Karpas-422 (cell line): ENCODE results near the gene PNPLA7. TPM values are rescaled to one million over a fixed set of nuclear protein-coding genes. Genes with fewer than 3 reads are reported as not detected.

Source experiments
- DNase-seq: peaks from one replicate; pipeline ENCODE4 v3.0.0-alpha.2; 2015
- H2AFZ ChIP-seq: fragments of 200-600 bp; sonication (generic); 2 replicates; pipeline ENCODE4 v1.6.1; 2014; ENCODE audit warnings: antibody characterized with exemption, low read length, mixed read lengths
- H3K27ac ChIP-seq: fragments of 200-600 bp; sonication (generic); 2 replicates; pipeline ENCODE4 v1.5.1; 2014; ENCODE audit warnings: mild to moderate bottlenecking, low read length, moderate library complexity
- H3K27me3 ChIP-seq: fragments of 200-600 bp; sonication (generic); 2 replicates; pipeline ENCODE4 v1.6.1; 2014; ENCODE audit warnings: low read length, mixed read lengths
- H3K36me3 ChIP-seq: fragments of 200-600 bp; sonication (generic); 2 replicates; pipeline ENCODE4 v1.6.1; 2014; ENCODE audit warnings: low read length, mixed read lengths; ENCODE audit not compliant: insufficient read depth
- H3K4me1 ChIP-seq: fragments of 200-600 bp; sonication (generic); 2 replicates; pipeline ENCODE4 v1.6.1; 2014; ENCODE audit warnings: mild to moderate bottlenecking, low read length, mixed read lengths
- H3K4me2 ChIP-seq: fragments of 200-600 bp; sonication (generic); 2 replicates; pipeline ENCODE4 v1.6.1; 2014; ENCODE audit warnings: low read length, low read depth, mild to moderate bottlenecking; ENCODE audit not compliant: poor library complexity, severe bottlenecking
- H3K4me3 ChIP-seq: fragments of 200-600 bp; sonication (generic); 2 replicates; pipeline ENCODE4 v1.5.1; 2014; ENCODE audit warnings: mild to moderate bottlenecking, antibody characterized with exemption, low read length, mixed read lengths
- H3K79me2 ChIP-seq: fragments of 200-600 bp; sonication (generic); 2 replicates; pipeline ENCODE4 v1.6.1; 2014; ENCODE audit warnings: mild to moderate bottlenecking, low read length, mixed read lengths
- H3K9ac ChIP-seq: fragments of 200-600 bp; sonication (generic); 2 replicates; pipeline ENCODE4 v1.6.0; 2014; ENCODE audit warnings: low read length
- H3K9me2 ChIP-seq: fragments of 200-600 bp; sonication (generic), shearing (Covaris generic); replicated peaks from 2 replicates; pipeline ENCODE4 v1.6.0; 2014; ENCODE audit warnings: mild to moderate bottlenecking, low read length, moderate library complexity; ENCODE audit not compliant: insufficient read depth
- H3K9me3 ChIP-seq: fragments of 300-700, 200-600 bp; sonication (generic); 2 replicates; pipeline ENCODE4 v1.6.1; 2014; ENCODE audit warnings: low read length, mixed read lengths
- H4K20me1 ChIP-seq: fragments of 200-600 bp; sonication (generic); 2 replicates; pipeline ENCODE4 v1.6.1; 2014; ENCODE audit warnings: mild to moderate bottlenecking, antibody characterized with exemption, low read length, low read depth; ENCODE audit not compliant: insufficient read depth
- total RNA-seq: library from RNA; depleted of rRNA; stranded (reverse); fragments of >200 nt; shearing (Covaris generic); gene quantifications from 2 replicates; pipeline ENCODE4 v1.2.3, GENCODE V29; 2014; ENCODE audit warnings: low replicate concordance

Gene PNPLA7
- total RNA-seq, 1 experiment from 2014 or later, result 1.8 TPM

- DNase-seq, result no peak
- H3K9ac ChIP-seq, result no peak overlapping the region
Measured at GRCh38 chr9:137480686-137481683, 69.2 kb downstream of the PNPLA7 start.

GRCh38 chr9:137479892-137480685 lies 70.1 kb downstream of the PNPLA7 start:
- H3K4me1 ChIP-seq, result no peaks in the 10 kb centered on the region
- no peak overlapping the region for H3K9ac ChIP-seq
- no peaks in the 10 kb centered on the region for H3K79me2 ChIP-seq
- no peak overlapping the region for H3K4me3 ChIP-seq
- no peak overlapping the region for H2AFZ ChIP-seq
- no peak for DNase-seq
- no peaks in the 10 kb centered on the region for H3K36me3 ChIP-seq
- no peaks in the 10 kb centered on the region for H3K9me2 ChIP-seq
- peaks cover 4% of the 10 kb centered on the region; the same call in 1 of the 2 replicates for H3K9me3 ChIP-seq
- H3K27me3 ChIP-seq, result no peaks in the 10 kb centered on the region
- no peaks in the 10 kb centered on the region for H4K20me1 ChIP-seq
- no peak overlapping the region for H3K27ac ChIP-seq
- no peak overlapping the region for H3K4me2 ChIP-seq

More at GRCh38 chr9:137480686-137481683, 69.2 kb downstream of the PNPLA7 start:
- Histone ChIP-seq H3K9me2 (no peaks in the 10 kb centered on the region), H3K27ac (no peak overlapping the region), H3K79me2 (no peaks in the 10 kb centered on the region), H3K27me3 (no peaks in the 10 kb centered on the region), H3K4me1 (no peaks in the 10 kb centered on the region), H3K4me2 (no peak overlapping the region), H3K4me3 (no peak overlapping the region), H4K20me1 (no peaks in the 10 kb centered on the region), H2AFZ (no peak overlapping the region), H3K9me3 (no peaks in the 10 kb centered on the region), H3K36me3 (no peaks in the 10 kb centered on the region)

GRCh38 chr9:137478962-137479861 lies 71.0 kb downstream of the PNPLA7 start:
- H2AFZ ChIP-seq, result no peak overlapping the region
- H3K79me2 ChIP-seq, result no peaks in the 10 kb centered on the region
- no peak overlapping the region for H3K9ac ChIP-seq
- no peaks in the 10 kb centered on the region for H3K36me3 ChIP-seq
- peaks cover 4% of the 10 kb centered on the region; the same call in 1 of the 2 replicates for H3K9me3 ChIP-seq
- H3K27ac ChIP-seq, result no peak overlapping the region
- H3K4me1 ChIP-seq, result no peaks in the 10 kb centered on the region
- no peaks in the 10 kb centered on the region for H3K27me3 ChIP-seq
- H4K20me1 ChIP-seq, result no peaks in the 10 kb centered on the region
- no peaks in the 10 kb centered on the region for H3K9me2 ChIP-seq
- H3K4me3 ChIP-seq, result no peak overlapping the region
- no peak for DNase-seq
- H3K4me2 ChIP-seq, result no peak overlapping the region

DNA sequence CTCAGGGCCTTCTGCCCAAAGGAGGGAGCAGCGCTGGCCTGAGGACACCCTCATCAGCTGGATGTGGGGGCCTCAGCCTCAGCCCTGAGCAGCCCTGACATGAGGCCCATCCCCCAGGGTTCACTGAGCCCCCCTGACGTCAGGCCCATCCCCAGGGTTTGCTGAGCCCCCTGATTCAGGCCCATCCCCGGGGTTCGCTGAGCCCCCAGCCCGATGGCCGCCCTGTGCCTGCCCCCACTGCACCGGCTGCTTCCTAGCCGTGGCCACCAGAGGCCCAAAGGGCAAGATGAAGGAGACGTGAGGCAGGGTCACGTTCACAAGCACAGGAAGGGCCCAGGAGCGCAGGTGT lies 71.6 kb downstream of the PNPLA7 start:
- no peak overlapping the region for H3K27ac ChIP-seq

DNA sequence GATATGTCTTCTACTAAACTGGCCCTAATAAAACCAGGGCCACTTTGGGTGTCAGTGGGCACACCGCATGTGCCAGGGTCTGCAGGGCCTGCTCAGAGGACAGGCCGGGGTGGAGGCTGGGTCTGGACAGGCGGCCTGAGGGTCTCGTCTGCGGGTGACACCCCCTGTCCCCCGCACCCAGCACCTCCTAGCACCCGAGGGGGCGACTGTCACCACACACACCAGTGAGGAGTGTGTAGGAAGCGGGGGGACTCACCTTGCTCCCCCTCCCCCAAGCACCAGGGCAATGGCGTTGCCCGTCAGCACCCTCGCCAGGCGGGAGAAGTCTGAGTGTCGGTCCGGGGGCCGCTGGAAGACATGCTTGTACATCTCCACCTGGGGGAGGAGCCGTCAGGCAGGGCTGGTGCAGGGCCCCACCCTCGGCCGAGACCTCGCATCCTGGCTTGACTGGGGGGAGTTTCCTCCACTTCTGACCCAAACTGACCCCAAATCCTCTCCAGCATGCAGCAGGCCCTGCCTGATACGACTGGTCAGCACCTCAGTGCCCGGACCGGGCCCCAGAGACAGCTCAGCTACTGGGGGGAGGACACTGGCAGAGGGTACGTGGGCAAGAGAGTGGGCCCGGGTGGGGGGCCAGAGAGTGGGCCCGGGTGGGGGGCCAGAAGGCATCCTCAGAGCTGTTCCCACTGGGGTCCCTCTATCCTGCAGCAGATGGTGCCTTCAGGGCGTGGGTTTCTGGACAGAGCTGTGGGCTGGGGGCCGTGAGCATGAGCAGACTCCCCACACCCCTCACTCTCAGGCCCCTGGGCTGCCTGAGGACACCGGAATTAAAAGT lies 72.2 kb downstream of the PNPLA7 start:
- DNase-seq, result no peak
- no peaks in the 10 kb centered on the region for H3K27me3 ChIP-seq
- H3K4me1 ChIP-seq, result no peaks in the 10 kb centered on the region
- H3K9ac ChIP-seq, result no peak overlapping the region
- H3K27ac ChIP-seq, result no peak overlapping the region
- no peaks in the 10 kb centered on the region for H3K36me3 ChIP-seq
- no peaks in the 10 kb centered on the region for H3K9me2 ChIP-seq
- no peak overlapping the region for H2AFZ ChIP-seq
- H3K4me2 ChIP-seq, result no peak overlapping the region
- no peak overlapping the region for H3K4me3 ChIP-seq
- H3K79me2 ChIP-seq, result no peaks in the 10 kb centered on the region
- peaks cover 4% of the 10 kb centered on the region; the same call in 1 of the 2 replicates for H3K9me3 ChIP-seq
- no peaks in the 10 kb centered on the region for H4K20me1 ChIP-seq

More for the DNA sequence above, 71.6 kb downstream of the PNPLA7 start:
- Histone ChIP-seq H3K79me2 (no peaks in the 10 kb centered on the region), H4K20me1 (no peaks in the 10 kb centered on the region), H2AFZ (no peak overlapping the region), H3K9ac (no peak overlapping the region), H3K4me2 (no peak overlapping the region), H3K4me1 (no peaks in the 10 kb centered on the region), H3K9me2 (no peaks in the 10 kb centered on the region), H3K36me3 (no peaks in the 10 kb centered on the region), H3K9me3 (peaks cover 4% of the 10 kb centered on the region; the same call in 1 of the 2 replicates), H3K27me3 (no peaks in the 10 kb centered on the region), H3K4me3 (no peak overlapping the region)
- DNase-seq, result no peak

DNA sequence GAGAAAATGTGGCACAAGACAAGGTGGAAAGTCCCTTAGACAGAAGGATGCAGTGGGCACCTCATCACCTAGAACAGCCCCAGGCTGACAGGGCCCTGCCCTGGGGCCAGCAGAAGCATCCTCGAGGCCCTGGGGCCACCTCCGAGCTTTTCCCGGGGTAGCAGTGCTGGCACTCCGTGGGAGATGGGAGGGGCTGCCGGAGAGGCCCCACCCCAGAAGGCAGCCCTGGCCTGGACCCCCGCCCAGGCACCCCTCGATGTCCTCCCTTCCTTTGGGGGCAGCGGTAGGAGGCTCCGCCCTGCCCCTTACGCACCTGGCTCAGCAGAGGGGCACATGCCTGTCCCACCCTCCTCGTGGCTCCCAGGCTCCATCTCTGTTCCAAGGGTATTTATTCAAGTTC lies 73.3 kb downstream of the PNPLA7 start:
- Histone ChIP-seq H3K9me2 (no peaks in the 10 kb centered on the region), H3K4me2 (no peak overlapping the region), H3K4me1 (no peaks in the 10 kb centered on the region), H3K27me3 (no peaks in the 10 kb centered on the region), H4K20me1 (no peaks in the 10 kb centered on the region), H3K4me3 (no peak overlapping the region), H3K9me3 (peaks cover 4% of the 10 kb centered on the region; the same call in 1 of the 2 replicates), H2AFZ (no peak overlapping the region), H3K9ac (no peak overlapping the region), H3K79me2 (no peaks in the 10 kb centered on the region), H3K36me3 (no peaks in the 10 kb centered on the region), H3K27ac (no peak overlapping the region)
- no peak for DNase-seq

GRCh38 chr9:137475666-137476065 lies 74.5 kb downstream of the PNPLA7 start:
- Histone ChIP-seq H3K4me1 (no peaks in the 10 kb centered on the region), H3K9ac (no peak overlapping the region), H2AFZ (no peak overlapping the region), H3K27me3 (no peaks in the 10 kb centered on the region), H3K4me2 (no peak overlapping the region), H3K9me2 (no peaks in the 10 kb centered on the region), H4K20me1 (no peaks in the 10 kb centered on the region), H3K27ac (no peak overlapping the region), H3K79me2 (no peaks in the 10 kb centered on the region), H3K36me3 (no peaks in the 10 kb centered on the region), H3K4me3 (no peak overlapping the region), H3K9me3 (peaks cover 4% of the 10 kb centered on the region; the same call in 1 of the 2 replicates)
- DNase-seq, result no peak
